AG04450 (cell line): ENCODE data around the gene RIPOR2. TPM values are rescaled to one million over a fixed set of nuclear protein-coding genes. Genes with fewer than 3 reads are reported as not detected.

ENCODE experiments used
- CTCF ChIA-PET: fragments of 300-600, 350-600 bp; formaldehyde crosslinking; extraction: SDS; loops from one replicate; lab custom pipeline; 2022; ENCODE audit warnings: antibody characterized with exemption, inconsistent platforms; lab: Charles Lee
- POLR2A ChIA-PET: fragments of 350-600 bp; formaldehyde crosslinking; extraction: SDS; loops from one replicate; lab custom pipeline; 2021; ENCODE audit warnings: antibody characterized with exemption, inconsistent platforms; lab: Yijun Ruan, JAX
- DNase-seq: peaks from one replicate; pipeline ENCODE4 v3.0.0-alpha.2; 2011; ENCODE audit warnings: low read depth, low spot score
- H3K27ac ChIP-seq: one replicate; pipeline ENCODE4 v1.5.1; 2012; ENCODE audit warnings: low read depth, low read length, control low read depth
- H3K27me3 ChIP-seq: one replicate; pipeline ENCODE4 v1.6.0; 2012; ENCODE audit warnings: low read length; ENCODE audit not compliant: control insufficient read depth, insufficient read depth
- H3K4me3 ChIP-seq: 2 replicates; pipeline ENCODE4 v1.5.1; 2011; ENCODE audit warnings: mild to moderate bottlenecking, low read depth, low read length, control low read depth
- H3K9me3 ChIP-seq: 2 replicates; pipeline ENCODE4 v1.5.1; 2012; ENCODE audit warnings: low read length; ENCODE audit not compliant: control insufficient read depth, insufficient read depth
- CTCF ChIP-seq: IDR thresholded peaks from 2 replicates; pipeline ENCODE4 v1.5.1; 2011; ENCODE audit warnings: low read depth, low read length, control low read depth, inconsistent platforms
- polyA plus RNA-seq: library from polyadenylated mRNA; depleted of rRNA; stranded (reverse); fragments of >200 nt; gene quantifications from 2 replicates; pipeline ENCODE4 v1.2.3, GENCODE V29; 2011

The RIPOR2 gene
- polyA plus RNA-seq, 1 experiment = 7.3 TPM

GRCh38 chr6:24959319-24959718 lies 23.6 kb upstream of the RIPOR2 start:
- CTCF ChIA-PET = interaction anchor here (0.6 kb wide), 1 partner anchor 21 kb away, joined by 6 read pairs; no protein-coding TSS in a partner anchor
- H3K9me3 ChIP-seq = no peaks in the 10 kb centered on the region
- POLR2A ChIA-PET = no interaction called here

GRCh38 chr6:24957199-24957598 lies 21.4 kb upstream of the RIPOR2 start:
- Histone ChIP-seq H3K27ac (no peak overlapping the region), H3K4me3 (no peak overlapping the region), H3K27me3 (peaks cover 3% of the 10 kb centered on the region), H3K9me3 (no peaks in the 10 kb centered on the region)
- CTCF ChIA-PET = no interaction called here
- POLR2A ChIA-PET = no interaction called here
- TF ChIP-seq CTCF = no peak
- DNase-seq = no peak

More at GRCh38 chr6:24959319-24959718, 23.6 kb upstream of the RIPOR2 start:
- no peak for DNase-seq
- peaks cover 3% of the 10 kb centered on the region for H3K27me3 ChIP-seq
- no peak overlapping the region for H3K4me3 ChIP-seq
- H3K27ac ChIP-seq = no peak overlapping the region
- no peak for TF ChIP-seq CTCF

DNA sequence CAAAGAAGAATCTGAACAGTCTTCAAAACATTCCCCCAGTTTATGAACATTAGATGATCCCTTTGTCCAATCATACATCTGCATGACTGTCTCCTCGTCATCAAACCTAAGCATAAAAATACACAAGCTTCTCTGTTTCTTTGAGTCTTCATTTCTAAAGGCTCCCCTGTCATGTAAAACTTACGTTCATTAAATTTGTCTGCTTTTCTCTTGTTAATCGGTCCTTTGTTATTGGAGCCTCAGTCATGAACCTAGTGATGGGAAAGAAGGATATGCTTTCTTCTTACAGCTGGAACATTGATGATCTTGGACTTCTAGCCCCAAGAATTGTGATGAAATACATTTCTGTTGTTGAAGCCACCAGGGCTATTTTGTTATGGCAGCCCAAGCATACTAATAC lies 18.0 kb upstream of the RIPOR2 start:
- no peak for TF ChIP-seq CTCF
- CTCF ChIA-PET = no interaction called here
- H3K4me3 ChIP-seq = no peak overlapping the region

GRCh38 chr6:24951811-24952299 lies 16.1 kb upstream of the RIPOR2 start:
- no peak for TF ChIP-seq CTCF
- no peak for DNase-seq
- Histone ChIP-seq H3K9me3 (no peaks in the 10 kb centered on the region), H3K27ac (no peak overlapping the region), H3K4me3 (no peak overlapping the region), H3K27me3 (peaks cover 5% of the 10 kb centered on the region)
- POLR2A ChIA-PET = no interaction called here
- CTCF ChIA-PET = interaction anchor here (2.1 kb wide), 1 partner anchor 39 kb away, joined by 8 read pairs; no protein-coding TSS in a partner anchor

More for the DNA sequence above, 18.0 kb upstream of the RIPOR2 start:
- H3K9me3 ChIP-seq = no peaks in the 10 kb centered on the region
- POLR2A ChIA-PET = no interaction called here
- H3K27ac ChIP-seq = no peak overlapping the region
- peaks cover 5% of the 10 kb centered on the region for H3K27me3 ChIP-seq
- no peak for DNase-seq

DNA sequence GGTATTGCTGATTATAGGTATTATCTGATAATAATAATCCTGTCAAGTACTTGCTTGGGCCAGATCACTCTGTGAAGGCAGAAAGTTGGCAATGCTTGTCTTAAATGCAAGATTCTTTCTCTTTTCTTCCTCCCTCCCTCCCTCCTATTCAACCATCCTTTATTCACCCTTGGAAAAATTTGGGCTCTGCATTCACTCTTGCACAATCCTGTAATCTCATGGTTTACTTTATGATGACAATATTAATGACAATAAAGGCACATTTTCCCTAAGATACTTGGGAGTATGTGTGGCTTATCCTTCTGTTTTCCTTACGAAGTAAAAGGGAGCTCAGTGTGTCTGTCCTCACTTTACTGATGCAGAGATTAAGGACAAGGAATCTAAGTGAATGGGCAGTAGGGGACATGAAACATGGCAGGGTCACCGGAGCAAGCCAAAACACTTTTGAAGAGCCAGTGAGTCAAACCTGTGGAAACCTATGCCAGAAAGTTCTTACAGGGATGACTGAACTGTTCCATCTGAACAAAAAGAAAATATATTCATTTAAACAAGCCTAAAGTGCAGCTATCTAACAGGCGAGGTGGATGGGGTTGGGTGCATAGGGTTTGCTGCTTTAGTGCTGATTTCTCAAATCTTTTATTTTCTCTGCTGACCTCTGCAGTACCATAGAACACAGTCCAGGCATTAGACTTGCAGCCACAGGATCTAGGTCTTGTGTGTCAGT lies 14.6 kb upstream of the RIPOR2 start:
- Histone ChIP-seq H3K9me3 (no peaks in the 10 kb centered on the region), H3K4me3 (no peak overlapping the region), H3K27me3 (peaks cover 5% of the 10 kb centered on the region), H3K27ac (no peak overlapping the region)
- TF ChIP-seq CTCF = no peak
- CTCF ChIA-PET = interaction anchor here (2.1 kb wide), 1 partner anchor 41 kb away, joined by 8 read pairs; no protein-coding TSS in a partner anchor
- POLR2A ChIA-PET = no interaction called here
- no peak for DNase-seq
